Ishikawa (cell line): ENCODE measurements around the gene RHCG.

ENCODE experiments used
- CEBPB ChIP-seq: IDR thresholded peaks from 2 replicates; pipeline ENCODE4 v1.6.1; 2012
- CREB1 ChIP-seq: IDR thresholded peaks from 2 replicates; pipeline ENCODE4 v1.6.1; 2012; ENCODE audit warnings: low read depth
- EGR1 ChIP-seq: IDR thresholded peaks from 2 replicates; pipeline ENCODE4 v1.6.1; 2012
- EP300 ChIP-seq: IDR thresholded peaks from 2 replicates; pipeline ENCODE4 v1.6.1; 2012; ENCODE audit warnings: borderline replicate concordance
- FOXM1 ChIP-seq: IDR thresholded peaks from 2 replicates; pipeline ENCODE4 v1.6.1; 2012; ENCODE audit warnings: low read depth, borderline replicate concordance
- MAX ChIP-seq: IDR thresholded peaks from 2 replicates; pipeline ENCODE4 v1.6.1; 2012
- NFIC ChIP-seq: IDR thresholded peaks from 2 replicates; pipeline ENCODE4 v1.6.1; 2012
- RAD21 ChIP-seq: IDR thresholded peaks from 2 replicates; pipeline ENCODE4 v1.6.1; 2012; ENCODE audit warnings: low read depth
- TAF1 ChIP-seq: IDR thresholded peaks from 2 replicates; pipeline ENCODE4 v1.6.1; 2012; ENCODE audit warnings: low read depth, mild to moderate bottlenecking
- TCF12 ChIP-seq: IDR thresholded peaks from 2 replicates; pipeline ENCODE4 v1.6.1; 2012; ENCODE audit warnings: low read depth
- TEAD4 ChIP-seq: IDR thresholded peaks from 2 replicates; pipeline ENCODE4 v1.6.1; 2012
- USF1 ChIP-seq: IDR thresholded peaks from 2 replicates; pipeline ENCODE4 v1.6.1; 2012
- YY1 ChIP-seq: IDR thresholded peaks from 2 replicates; pipeline ENCODE4 v1.6.1; 2012; ENCODE audit warnings: low read depth
- ZBTB7A ChIP-seq: IDR thresholded peaks from 2 replicates; pipeline ENCODE4 v1.6.1; 2012; ENCODE audit warnings: low read depth
- TF ChIP-seq, protein P1 (sequence below): IDR thresholded peaks from 2 replicates; pipeline ENCODE4 v1.6.1; 2012; ENCODE audit warnings: low read depth, mild to moderate bottlenecking

Gene RHCG

DNA sequence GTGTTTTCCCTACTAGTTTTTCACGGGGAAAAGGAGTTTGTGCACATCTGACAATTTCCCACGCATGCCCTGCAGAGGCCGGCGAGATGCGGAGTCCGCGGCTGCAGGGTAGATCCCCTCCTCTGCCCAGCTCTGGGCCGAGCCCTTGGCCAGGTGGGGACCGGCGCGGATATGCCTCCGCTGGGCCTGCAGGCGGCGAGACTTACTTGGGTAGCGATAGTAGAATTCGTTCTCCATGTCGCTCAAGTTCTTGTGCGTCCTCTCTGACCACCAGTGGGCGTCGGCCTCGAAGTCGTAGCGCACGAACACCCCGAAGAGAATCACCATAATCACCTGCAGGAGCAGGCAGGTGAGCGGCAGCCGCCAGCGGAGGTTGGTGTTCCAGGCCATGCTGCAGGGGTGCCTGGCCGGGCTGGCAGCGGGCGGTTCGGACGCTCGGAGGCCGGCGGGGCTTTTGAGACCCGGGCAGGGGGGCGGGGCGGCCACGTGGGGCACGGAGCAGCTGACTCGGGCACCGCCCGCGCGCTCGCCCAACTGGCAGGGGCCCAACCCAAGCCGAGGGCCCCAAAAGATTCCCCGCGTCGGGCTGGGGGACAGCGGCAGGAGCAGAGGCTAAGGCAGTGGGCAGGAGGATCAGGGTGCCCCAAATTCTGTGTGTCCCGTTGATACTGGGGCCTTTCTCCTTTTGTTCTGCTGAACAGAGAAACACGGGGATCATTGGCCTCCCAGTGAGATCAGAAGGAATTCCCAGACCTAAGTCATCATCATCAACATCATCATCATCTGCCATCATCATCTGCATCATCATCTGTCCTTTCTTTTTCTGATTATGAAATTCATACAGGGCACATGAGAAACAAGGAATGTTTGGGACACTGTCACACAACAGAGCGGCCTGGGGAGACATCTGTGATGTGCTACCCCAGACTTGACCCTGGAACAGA lies at the start of gene RHCG:
TSS of gene RHCG (minus strand) at position 429 of the 944 bp plus-strand sequence. CDS start at position 390, 39 bp downstream.
- TF ChIP-seq NFIC (no peak), CREB1 (no peak), RAD21 (no peak), CEBPB (no peak), EP300 (no peak), TAF1 (no peak), YY1 (no peak), TCF12 (no peak), MAX (0 out of 2 replicates have a peak, but pooled peaks have one; percentile 23), ZBTB7A (no peak), FOXM1 (no peak), EGR1 (no peak), TEAD4 (no peak), USF1 (peak; percentile 54; the same call in 1 of the 2 replicates)
- TF ChIP-seq, protein P1, sequence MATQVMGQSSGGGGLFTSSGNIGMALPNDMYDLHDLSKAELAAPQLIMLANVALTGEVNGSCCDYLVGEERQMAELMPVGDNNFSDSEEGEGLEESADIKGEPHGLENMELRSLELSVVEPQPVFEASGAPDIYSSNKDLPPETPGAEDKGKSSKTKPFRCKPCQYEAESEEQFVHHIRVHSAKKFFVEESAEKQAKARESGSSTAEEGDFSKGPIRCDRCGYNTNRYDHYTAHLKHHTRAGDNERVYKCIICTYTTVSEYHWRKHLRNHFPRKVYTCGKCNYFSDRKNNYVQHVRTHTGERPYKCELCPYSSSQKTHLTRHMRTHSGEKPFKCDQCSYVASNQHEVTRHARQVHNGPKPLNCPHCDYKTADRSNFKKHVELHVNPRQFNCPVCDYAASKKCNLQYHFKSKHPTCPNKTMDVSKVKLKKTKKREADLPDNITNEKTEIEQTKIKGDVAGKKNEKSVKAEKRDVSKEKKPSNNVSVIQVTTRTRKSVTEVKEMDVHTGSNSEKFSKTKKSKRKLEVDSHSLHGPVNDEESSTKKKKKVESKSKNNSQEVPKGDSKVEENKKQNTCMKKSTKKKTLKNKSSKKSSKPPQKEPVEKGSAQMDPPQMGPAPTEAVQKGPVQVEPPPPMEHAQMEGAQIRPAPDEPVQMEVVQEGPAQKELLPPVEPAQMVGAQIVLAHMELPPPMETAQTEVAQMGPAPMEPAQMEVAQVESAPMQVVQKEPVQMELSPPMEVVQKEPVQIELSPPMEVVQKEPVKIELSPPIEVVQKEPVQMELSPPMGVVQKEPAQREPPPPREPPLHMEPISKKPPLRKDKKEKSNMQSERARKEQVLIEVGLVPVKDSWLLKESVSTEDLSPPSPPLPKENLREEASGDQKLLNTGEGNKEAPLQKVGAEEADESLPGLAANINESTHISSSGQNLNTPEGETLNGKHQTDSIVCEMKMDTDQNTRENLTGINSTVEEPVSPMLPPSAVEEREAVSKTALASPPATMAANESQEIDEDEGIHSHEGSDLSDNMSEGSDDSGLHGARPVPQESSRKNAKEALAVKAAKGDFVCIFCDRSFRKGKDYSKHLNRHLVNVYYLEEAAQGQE = no peak

GRCh38 chr15:89543389-89543788 lies 47.0 kb upstream of the RHCG start:
- no peak for TF ChIP-seq EGR1
- TF ChIP-seq FOXM1 = no peak
- no peak for TF ChIP-seq RAD21
- TF ChIP-seq USF1 = peak; percentile 66
- no peak for TF ChIP-seq EP300

DNA sequence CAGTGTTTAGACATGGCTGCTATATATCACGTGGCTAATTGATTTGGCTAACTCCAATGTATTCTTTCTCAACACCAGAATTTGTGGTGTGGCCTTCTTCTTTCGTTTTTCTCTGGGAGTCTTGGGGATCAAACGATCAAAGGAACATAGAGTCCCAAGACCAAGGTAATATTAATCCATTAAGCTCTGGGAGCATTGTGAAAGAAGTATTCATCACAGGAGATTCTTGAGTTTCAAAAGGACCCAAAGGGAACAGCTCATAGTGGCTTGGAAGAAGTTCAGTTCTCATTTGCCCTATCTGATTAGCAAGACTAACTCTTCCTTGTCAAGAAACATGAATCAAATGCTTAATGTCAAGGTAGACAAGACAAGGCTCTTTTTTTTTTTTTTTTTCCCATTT lies 46.0 kb upstream of the RHCG start:
- TF ChIP-seq, protein P1 = no peak
- TF ChIP-seq CREB1 (no peak), EGR1 (no peak), MAX (no peak), EP300 (no peak), TCF12 (no peak), RAD21 (no peak), TAF1 (no peak)

DNA sequence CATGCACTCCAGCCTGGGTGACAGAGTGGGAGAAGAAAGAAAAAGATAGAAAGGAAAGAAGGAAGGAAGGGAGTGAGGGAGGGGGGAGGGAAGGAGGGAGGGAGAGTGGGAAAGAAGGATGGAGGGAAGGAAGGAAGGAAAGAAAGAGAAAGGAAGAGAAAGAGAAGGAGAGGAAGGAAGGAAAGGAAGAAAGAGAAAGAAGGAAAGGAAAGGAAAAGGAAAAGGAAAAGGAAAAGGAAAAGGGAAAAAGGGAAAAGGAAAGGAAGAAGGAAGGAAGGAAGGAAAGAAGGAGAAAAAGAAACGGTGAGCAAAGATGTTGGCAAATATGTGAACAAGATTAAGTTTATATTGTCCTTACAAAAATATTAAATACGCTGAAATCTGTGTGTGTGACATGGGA lies 42.6 kb upstream of the RHCG start:
- TF ChIP-seq TEAD4 (no peak), CEBPB (no peak), EP300 (no peak), TCF12 (no peak), CREB1 (no peak), ZBTB7A (no peak), RAD21 (no peak), MAX (no peak)
- TF ChIP-seq, protein P1 = no peak
